GM21717 (cell line): ENCODE measurements around the gene POLN.

ENCODE experiments used
- ATAC-seq: cut with Tn5 transposase; IDR thresholded peaks from one replicate; pipeline ENCODE4 v1.9.1; 2021; ENCODE audit warnings: mild to moderate bottlenecking, moderate library complexity; ENCODE audit not compliant: unreplicated experiment

Gene POLN

GRCh38 chr4:2241410-2242353 is at the start of gene POLN, which contains the start of gene HAUS3:
Gene POLN (minus strand): TSS chr4:2242121. CDS start chr4:2229231, 12,890 bp downstream.
Gene HAUS3 (minus strand): TSS chr4:2242121. CDS start chr4:2240946, 1,175 bp downstream.
- peak; percentile 83 for ATAC-seq

GRCh38 chr4:2290974-2291704 is 49.2 kb upstream of the POLN start:
- ATAC-seq, result no peak

- ATAC-seq, result no peak
Measured at GRCh38 chr4:2290488-2290887, 48.6 kb upstream of the POLN start.

- ATAC-seq, result no peak
Measured at GRCh38 chr4:2289955-2290333, 48.0 kb upstream of the POLN start.

GRCh38 chr4:2289311-2289954 is 47.5 kb upstream of the POLN start:
- no peak for ATAC-seq

- ATAC-seq, result no peak
Measured at GRCh38 chr4:2288051-2288541, 46.2 kb upstream of the POLN start.

GRCh38 chr4:2287594-2287915 is 45.6 kb upstream of the POLN start:
- no peak for ATAC-seq

GRCh38 chr4:2286904-2287593 is 45.1 kb upstream of the POLN start:
- ATAC-seq, result no peak

GRCh38 chr4:2285613-2286381 is 43.9 kb upstream of the POLN start:
- no peak for ATAC-seq

GRCh38 chr4:2284934-2285612 is 43.2 kb upstream of the POLN start:
- ATAC-seq, result no peak

GRCh38 chr4:2284161-2284933 is 42.4 kb upstream of the POLN start:
- no peak for ATAC-seq

GRCh38 chr4:2283199-2283711 is 41.3 kb upstream of the POLN start:
- no peak for ATAC-seq

GRCh38 chr4:2281575-2282343 is 39.8 kb upstream of the POLN start:
- peak; percentile 54 for ATAC-seq

GRCh38 chr4:2280531-2281300 is 38.8 kb upstream of the POLN start:
- ATAC-seq, result no peak

- no peak for ATAC-seq
Measured at GRCh38 chr4:2277956-2278355, 36.0 kb upstream of the POLN start.

- ATAC-seq, result no peak
Measured at GRCh38 chr4:2276581-2277325, 34.8 kb upstream of the POLN start.
